HG02759 (cell line): ENCODE data around the gene PAX3.

Experiments
- ATAC-seq: cut with Tn5 transposase; IDR thresholded peaks from one replicate; pipeline ENCODE4 v1.9.1; 2021; ENCODE audit warnings: mild to moderate bottlenecking, moderate library complexity; ENCODE audit not compliant: unreplicated experiment

The PAX3 gene

GRCh38 chr2:222311319-222311977, 12.7 kb upstream of the PAX3 start:
- ATAC-seq: no peak

- no peak for ATAC-seq
Observed at GRCh38 chr2:222310747-222311318, 12.0 kb upstream of the PAX3 start.

- ATAC-seq: no peak
Observed at GRCh38 chr2:222309766-222310165, 11.0 kb upstream of the PAX3 start.

- ATAC-seq: no peak
Observed at GRCh38 chr2:222309361-222309760, 10.6 kb upstream of the PAX3 start.

- ATAC-seq: no peak
Observed at GRCh38 chr2:222307978-222308730, 9.4 kb upstream of the PAX3 start.

GRCh38 chr2:222307143-222307756, 8.5 kb upstream of the PAX3 start:
- ATAC-seq: peak; percentile 23

GRCh38 chr2:222306393-222307142, 7.8 kb upstream of the PAX3 start:
- ATAC-seq: no peak

- peak; percentile 40 for ATAC-seq
Observed at GRCh38 chr2:222305516-222306392, 7.0 kb upstream of the PAX3 start.

- no peak for ATAC-seq
Observed at GRCh38 chr2:222304737-222305515, 6.1 kb upstream of the PAX3 start.

- ATAC-seq: no peak
Observed at GRCh38 chr2:222303828-222304736, 5.3 kb upstream of the PAX3 start.

GRCh38 chr2:222303045-222303827, 4.4 kb upstream of the PAX3 start:
- no peak for ATAC-seq

GRCh38 chr2:222302178-222303018, 3.6 kb upstream of the PAX3 start:
- no peak for ATAC-seq

- no peak for ATAC-seq
Observed at GRCh38 chr2:222301796-222302118, 3.0 kb upstream of the PAX3 start.

GRCh38 chr2:222301053-222301795, 2.4 kb upstream of the PAX3 start:
- no peak for ATAC-seq

- ATAC-seq: no peak
Observed at GRCh38 chr2:222300726-222301052, 1.9 kb upstream of the PAX3 start.
